Stimulated activated CD4-positive, alpha-beta T cell treated with anti-CD3 and anti-CD28 coated beads, TNF-alpha, amount 100 ng/mL, for 48 hours (primary cell): ENCODE measurements around the gene HS6ST2.
A peak's percentile ranks its signal among the peaks of the same experiment; 100 is the strongest.

Source experiments
- DNase-seq, 3 donors: peaks; one replicate each; pipeline ENCODE4 v3.0.0-alpha.2; 2020; ENCODE audit warnings: low read depth in 3 of 3

HS6ST2 gene

DNA sequence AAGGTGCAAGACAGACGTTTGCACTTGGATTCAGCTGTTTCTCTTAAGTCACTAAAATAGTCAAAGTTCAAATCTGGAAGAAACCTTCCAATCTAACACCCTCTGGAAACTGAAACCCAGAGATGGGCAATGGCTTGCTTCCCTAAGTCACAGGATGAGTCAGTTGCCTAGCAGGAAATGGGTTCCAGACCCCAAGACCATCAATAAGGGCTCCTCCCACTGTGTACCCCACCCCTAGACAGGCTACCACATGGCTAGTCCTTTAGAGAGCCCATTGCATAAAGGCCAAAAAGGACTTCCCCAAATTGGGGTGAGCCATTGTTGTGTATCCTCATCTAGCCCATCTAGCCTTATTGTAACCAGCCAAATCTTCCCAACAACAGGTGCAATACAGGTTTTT is 216.2 kb downstream of the HS6ST2 start:
- no peak for DNase-seq

DNA sequence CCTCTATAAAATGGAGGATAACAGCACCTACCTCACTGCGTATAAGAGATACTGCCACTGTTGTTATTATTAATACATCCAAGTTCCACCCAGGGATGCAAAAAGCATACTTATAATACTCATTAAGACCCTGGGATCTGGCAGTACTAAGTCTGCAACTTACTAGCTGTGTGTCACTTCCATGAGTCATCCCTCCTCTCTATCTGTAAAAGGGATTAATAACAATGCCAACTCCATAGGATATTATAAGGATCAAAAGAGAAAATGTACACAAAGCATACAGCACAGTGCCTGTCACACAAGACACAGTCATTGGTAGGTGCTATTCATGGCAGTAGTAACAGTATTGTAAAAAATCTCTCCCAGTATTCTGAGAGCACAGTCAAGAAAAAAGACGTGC is 216.7 kb downstream of the HS6ST2 start:
- DNase-seq = no peak

DNA sequence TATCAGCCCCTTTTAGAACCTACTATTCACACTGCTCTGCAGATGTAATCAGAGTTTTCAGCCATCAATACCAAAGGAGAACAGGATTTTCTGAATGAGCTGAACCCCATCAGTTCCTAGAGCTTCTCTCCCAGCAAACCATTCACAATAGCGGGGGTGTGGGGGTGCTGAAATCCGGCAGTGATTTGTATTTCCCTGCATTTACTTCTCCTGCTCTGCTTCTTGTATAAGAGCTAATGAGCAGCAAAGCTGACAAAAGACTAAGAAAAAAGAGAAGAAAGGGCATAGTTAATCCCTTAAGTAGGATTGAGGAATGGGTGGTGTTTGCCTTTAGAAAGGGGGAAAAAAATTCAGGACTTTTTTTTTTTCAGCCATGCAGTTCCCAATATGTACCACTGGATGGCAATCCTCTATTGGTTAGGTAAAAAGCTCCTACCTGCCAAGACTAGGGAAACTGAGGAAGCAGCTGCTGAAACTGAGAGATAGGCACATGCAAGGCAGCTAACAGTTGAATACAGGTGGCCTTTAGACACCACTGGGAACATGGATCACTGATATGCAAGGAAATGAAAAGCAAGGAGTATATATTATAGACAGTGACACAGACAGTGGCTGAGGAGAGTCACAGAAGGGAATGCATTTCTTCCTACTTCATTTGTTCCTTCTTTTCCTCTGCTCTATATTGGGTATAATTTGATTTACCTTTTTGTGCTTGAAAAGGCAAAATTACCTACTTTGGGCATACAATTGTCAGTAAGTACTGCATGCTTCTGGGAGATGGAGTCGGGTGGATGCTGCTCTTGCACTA is 217.9 kb downstream of the HS6ST2 start:
- no peak for DNase-seq

GRCh38 chrX:132738951-132739350 is 219.5 kb downstream of the HS6ST2 start:
- DNase-seq = no peak

- DNase-seq = peak; percentile 2 to 33 (median 18)
Measured at GRCh38 chrX:132737743-132738142, 220.7 kb downstream of the HS6ST2 start.

DNA sequence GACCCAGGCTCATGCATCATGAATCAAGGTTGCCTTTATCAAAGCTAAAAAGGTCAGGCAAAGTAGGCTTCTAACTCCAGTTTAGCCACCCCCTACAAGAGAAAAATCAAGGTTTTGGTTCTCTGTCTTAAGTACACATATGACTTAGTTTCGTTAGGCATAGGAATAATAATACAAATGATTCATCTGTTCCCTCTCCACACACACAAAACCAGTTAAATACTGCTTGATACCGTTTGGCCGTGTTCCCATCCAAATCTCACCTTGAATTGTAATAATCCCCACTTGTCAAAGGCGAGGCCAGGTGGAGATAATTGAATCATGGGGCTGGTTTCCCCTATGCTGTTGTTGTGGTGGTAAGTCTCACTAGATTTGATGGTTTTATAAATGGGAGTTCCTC is 226.2 kb downstream of the HS6ST2 start:
- DNase-seq = no peak

DNA sequence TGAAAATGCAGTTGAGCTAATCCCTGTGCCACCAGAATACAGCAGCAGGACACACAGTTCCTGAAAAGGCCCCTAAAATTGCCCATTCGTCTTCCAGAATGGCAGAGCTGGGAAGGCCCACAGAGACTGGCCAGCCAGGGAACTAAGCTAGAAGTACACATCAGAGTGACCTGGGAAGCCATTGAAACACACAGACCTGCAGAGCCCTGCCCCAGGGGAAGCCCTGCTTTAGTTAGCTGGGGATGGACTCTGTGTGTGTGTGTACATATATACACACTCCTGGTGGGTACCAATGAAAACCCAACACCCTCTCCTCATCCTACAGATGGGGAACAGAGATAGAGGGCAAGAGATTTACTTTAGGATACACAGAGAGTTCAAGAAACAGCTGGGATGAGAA is 227.7 kb downstream of the HS6ST2 start:
- no peak for DNase-seq

GRCh38 chrX:132730266-132730665 is 228.2 kb downstream of the HS6ST2 start:
- no peak for DNase-seq

GRCh38 chrX:132728296-132728695 is 230.1 kb downstream of the HS6ST2 start:
- DNase-seq = no peak

- no peak for DNase-seq
Measured at GRCh38 chrX:132718431-132718958, 239.9 kb downstream of the HS6ST2 start.

GRCh38 chrX:132716006-132716405 is 242.4 kb downstream of the HS6ST2 start:
- DNase-seq = no peak

DNA sequence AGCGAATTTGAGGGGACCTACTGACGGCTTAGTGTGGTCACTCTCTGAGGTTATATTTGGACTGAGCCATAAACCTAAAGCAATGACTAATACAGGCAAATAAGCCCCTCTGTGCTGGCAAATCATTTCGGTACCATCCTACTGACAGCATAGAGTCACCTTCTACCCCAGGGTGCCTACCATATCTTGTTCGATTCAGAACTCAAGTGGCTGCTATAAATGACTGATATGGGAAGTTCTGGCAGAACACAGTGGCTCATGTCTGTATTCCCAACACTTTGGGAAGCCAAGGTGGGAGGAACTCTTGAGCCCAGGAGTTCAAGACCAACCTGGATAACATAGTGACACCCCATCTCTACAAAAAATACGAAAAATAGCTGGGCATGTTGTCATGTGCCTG is 243.5 kb downstream of the HS6ST2 start:
- no peak for DNase-seq

GRCh38 chrX:132712350-132712749 is 246.1 kb downstream of the HS6ST2 start:
- no peak for DNase-seq

DNA sequence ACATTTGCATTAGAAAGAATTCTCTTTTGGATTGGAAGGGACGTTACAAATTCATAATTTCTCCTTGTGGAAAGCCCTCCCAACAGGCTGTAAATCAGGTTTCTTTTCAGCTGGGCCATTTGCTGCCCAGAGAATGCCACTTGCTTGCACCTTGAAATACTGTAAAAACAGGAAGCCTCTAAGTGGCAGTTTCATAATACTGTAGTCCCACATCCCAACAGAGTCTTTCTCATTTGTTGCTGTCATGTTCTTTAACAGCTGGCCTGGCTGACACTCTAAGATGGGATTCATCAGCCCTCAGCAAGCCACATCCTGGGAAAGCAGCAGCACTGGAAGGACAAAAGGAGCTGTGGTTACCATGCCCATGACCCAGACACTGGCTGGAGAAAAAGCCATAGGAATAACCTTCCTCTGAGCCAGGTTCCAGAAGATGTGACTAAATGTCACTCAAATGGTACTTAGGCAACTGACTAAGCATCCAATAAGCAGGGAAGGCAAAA is 247.7 kb downstream of the HS6ST2 start:
- DNase-seq = no peak

DNA sequence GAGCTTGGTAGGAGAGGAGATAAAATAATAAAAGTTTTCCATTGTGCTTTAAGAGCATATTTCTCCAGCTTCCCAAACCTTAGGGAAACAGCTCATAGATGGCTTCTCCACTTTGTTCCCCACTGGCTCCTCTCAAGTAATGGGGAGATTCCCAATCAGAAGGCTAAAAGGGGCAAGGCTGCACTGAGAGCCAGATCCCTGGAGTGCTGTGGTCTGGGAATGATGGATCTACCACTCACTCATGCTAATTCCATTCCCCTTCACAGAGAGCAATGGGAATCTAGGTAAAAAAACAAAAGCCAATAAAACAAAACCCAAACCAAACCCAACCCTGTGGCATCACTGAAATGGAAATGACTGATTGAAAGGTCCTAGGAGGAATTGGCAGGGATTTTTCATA is 249.9 kb downstream of the HS6ST2 start:
- no peak for DNase-seq

DNA sequence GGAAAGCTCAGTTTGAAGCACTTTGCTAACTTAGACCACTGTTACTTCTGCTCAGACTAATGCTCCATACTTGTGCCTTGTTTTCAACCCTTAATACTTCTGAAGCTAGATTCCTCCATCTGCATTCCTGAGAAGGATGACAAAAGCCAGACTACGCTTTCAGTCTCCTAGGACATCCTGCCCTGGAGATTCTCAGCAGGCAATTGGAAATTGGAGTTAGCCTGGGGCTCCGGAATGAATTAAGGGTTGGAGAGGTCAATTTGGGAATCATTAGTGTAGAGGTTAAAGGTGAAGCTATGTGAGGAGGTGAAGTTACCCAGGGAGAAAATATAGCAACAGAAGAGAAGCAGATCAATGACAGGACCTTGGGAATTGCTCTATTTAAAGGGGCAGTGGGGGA is 253.7 kb downstream of the HS6ST2 start:
- no peak for DNase-seq

GRCh38 chrX:132694382-132694781 is 264.0 kb downstream of the HS6ST2 start:
- no peak for DNase-seq

GRCh38 chrX:132692526-132692925 is 265.9 kb downstream of the HS6ST2 start:
- no peak for DNase-seq

GRCh38 chrX:132692066-132692465 is 266.4 kb downstream of the HS6ST2 start:
- DNase-seq = no peak

- no peak for DNase-seq
Measured at GRCh38 chrX:132689612-132690563, 268.5 kb downstream of the HS6ST2 start.

DNA sequence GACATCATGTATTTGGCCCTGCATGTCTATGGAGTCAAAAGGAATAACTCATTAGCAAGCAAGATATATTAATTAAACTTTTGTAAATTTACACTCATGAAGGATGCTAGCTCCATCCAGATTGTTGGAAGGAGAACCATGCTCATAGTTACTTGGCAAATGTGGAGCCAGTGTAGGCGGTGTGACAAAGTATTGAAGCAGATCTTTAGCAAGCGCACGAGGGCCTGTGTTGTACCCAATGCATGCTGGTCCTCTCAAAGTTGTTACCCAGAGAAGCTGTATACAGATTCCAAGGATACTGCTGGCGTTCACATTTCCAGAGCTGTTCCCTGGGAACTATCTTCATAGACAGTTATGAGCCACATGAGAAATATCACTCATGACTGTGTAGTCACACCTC is 273.2 kb downstream of the HS6ST2 start:
- no peak for DNase-seq

- DNase-seq = no peak
Measured at GRCh38 chrX:132677233-132677716, 281.2 kb downstream of the HS6ST2 start.
